ENCODE results near the gene GOPC. TPM values are rescaled to one million over a fixed set of nuclear protein-coding genes. Genes with fewer than 3 reads are reported as not detected.
"Not testable (repeated sequence)": the region's sequence is repeated elsewhere in the genome, so short reads cannot be mapped to it uniquely, and the experiment has no call there.

The GOPC gene
- total and polyA plus RNA-seq, 2 experiments from 2014 or later, result 15.5 to 26.4 TPM

DNA sequence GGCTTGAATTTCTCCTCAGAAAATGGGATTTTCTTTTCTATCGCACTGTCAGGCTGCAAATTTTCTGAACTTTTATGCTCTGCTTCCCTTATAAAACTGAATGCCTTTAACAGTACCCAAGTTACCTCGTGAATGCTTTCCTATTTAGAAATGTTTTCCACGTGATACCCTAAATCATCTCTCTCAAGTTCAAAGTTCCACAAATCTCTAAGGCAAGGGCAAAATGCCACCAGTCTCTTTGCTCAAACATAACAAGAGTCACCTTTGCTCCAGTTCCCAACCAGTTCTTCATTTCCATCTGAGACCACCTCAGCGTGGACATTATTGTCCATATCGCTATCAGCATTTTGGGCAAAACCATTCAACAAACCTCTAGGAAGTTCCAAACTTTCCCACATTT lies 84.3 kb downstream of the GOPC start:
- H3K4me3 Mint-ChIP-seq; DNase-seq (ENCODE audit: low spot score): not testable (repeated sequence)

DNA sequence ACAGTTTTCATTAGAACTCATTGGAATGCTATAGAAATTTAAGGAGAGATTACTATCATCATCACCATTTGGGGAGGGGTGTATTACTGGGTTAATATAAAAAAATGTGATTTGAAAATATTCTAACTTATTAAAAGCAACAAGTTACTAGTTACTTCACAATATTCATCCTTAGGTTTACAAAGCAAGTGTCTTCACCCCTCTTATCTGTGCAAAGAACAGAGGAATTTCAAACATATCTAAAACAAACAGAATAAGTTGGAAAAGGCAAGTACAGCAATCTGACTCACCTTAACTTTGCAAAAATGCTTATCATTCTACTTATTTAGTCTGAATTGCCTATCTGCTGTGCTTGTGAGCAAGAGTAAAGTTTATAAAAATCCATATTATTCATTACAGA lies 87.0 kb downstream of the GOPC start:
- H3K79me2 ChIP-seq (replicated peaks; ENCODE audit: insufficient read depth), result no peaks in the 10 kb centered on the region
- no peaks in the 10 kb centered on the region for H4K20me1 ChIP-seq (replicated peaks; ENCODE audit: insufficient read depth)
- H3K36me3 ChIP-seq (ENCODE audit: insufficient read depth), result no peaks in the 10 kb centered on the region
- 0 out of 2 replicates have a peak, but pooled peaks cover 7% of the 10 kb centered on the region for H3K9me2 ChIP-seq (ENCODE audit: insufficient read depth)
- no peaks in the 10 kb centered on the region for H3K9me3 Mint-ChIP-seq
- DNase-seq (ENCODE audit: low spot score), result no peak
- no peak overlapping the region for H3K27ac ChIP-seq (ENCODE audit: low read depth)
- 0 out of 2 replicates have a peak, but pooled peaks cover 6% of the 10 kb centered on the region for H3K4me1 ChIP-seq (ENCODE audit: insufficient read depth)
- H2AFZ ChIP-seq, result no peak overlapping the region
- no peak overlapping the region for H3K4me3 Mint-ChIP-seq
- no peaks in the 10 kb centered on the region for H3K27me3 Mint-ChIP-seq (ENCODE audit: insufficient read depth, low read depth, poor library complexity)
- peaks cover 2% of the 10 kb centered on the region; the same call in 1 of the 3 replicates for H3K36me3 Mint-ChIP-seq (ENCODE audit: low read depth)
- H3K27ac Mint-ChIP-seq, result no peak overlapping the region
- peaks cover 5% of the 10 kb centered on the region; the same call in 2 of the 3 replicates for H3K4me1 Mint-ChIP-seq
- H3K4me2 ChIP-seq, result no peak overlapping the region
- H3K27me3 ChIP-seq (ENCODE audit: insufficient read depth), result no peaks in the 10 kb centered on the region
- ATAC-seq, result no peak
- no peak overlapping the region for H3K4me3 ChIP-seq
- H3F3A ChIP-seq (replicated peaks; ENCODE audit: low read depth), result no peaks in the 10 kb centered on the region
- TF ChIP-seq, protein P1, sequence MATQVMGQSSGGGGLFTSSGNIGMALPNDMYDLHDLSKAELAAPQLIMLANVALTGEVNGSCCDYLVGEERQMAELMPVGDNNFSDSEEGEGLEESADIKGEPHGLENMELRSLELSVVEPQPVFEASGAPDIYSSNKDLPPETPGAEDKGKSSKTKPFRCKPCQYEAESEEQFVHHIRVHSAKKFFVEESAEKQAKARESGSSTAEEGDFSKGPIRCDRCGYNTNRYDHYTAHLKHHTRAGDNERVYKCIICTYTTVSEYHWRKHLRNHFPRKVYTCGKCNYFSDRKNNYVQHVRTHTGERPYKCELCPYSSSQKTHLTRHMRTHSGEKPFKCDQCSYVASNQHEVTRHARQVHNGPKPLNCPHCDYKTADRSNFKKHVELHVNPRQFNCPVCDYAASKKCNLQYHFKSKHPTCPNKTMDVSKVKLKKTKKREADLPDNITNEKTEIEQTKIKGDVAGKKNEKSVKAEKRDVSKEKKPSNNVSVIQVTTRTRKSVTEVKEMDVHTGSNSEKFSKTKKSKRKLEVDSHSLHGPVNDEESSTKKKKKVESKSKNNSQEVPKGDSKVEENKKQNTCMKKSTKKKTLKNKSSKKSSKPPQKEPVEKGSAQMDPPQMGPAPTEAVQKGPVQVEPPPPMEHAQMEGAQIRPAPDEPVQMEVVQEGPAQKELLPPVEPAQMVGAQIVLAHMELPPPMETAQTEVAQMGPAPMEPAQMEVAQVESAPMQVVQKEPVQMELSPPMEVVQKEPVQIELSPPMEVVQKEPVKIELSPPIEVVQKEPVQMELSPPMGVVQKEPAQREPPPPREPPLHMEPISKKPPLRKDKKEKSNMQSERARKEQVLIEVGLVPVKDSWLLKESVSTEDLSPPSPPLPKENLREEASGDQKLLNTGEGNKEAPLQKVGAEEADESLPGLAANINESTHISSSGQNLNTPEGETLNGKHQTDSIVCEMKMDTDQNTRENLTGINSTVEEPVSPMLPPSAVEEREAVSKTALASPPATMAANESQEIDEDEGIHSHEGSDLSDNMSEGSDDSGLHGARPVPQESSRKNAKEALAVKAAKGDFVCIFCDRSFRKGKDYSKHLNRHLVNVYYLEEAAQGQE (IDR thresholded peaks at IDR 0.05; ENCODE audit: unreplicated experiment), result no peak
- no peak for TF ChIP-seq ZNF114 (CRISPR knock-in tag; IDR thresholded peaks at IDR 0.05)
- no peak for TF ChIP-seq ZNF331 (CRISPR knock-in tag; IDR thresholded peaks at IDR 0.05; ENCODE audit: low read depth)
- no peak for TF ChIP-seq NANOG (IDR thresholded peaks at IDR 0.05; ENCODE audit: borderline replicate concordance)
- TF ChIP-seq, protein P2, sequence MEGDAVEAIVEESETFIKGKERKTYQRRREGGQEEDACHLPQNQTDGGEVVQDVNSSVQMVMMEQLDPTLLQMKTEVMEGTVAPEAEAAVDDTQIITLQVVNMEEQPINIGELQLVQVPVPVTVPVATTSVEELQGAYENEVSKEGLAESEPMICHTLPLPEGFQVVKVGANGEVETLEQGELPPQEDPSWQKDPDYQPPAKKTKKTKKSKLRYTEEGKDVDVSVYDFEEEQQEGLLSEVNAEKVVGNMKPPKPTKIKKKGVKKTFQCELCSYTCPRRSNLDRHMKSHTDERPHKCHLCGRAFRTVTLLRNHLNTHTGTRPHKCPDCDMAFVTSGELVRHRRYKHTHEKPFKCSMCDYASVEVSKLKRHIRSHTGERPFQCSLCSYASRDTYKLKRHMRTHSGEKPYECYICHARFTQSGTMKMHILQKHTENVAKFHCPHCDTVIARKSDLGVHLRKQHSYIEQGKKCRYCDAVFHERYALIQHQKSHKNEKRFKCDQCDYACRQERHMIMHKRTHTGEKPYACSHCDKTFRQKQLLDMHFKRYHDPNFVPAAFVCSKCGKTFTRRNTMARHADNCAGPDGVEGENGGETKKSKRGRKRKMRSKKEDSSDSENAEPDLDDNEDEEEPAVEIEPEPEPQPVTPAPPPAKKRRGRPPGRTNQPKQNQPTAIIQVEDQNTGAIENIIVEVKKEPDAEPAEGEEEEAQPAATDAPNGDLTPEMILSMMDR (conservative IDR thresholded peaks at IDR 0.05; ENCODE audit: low read depth in 2 of 2), result no peak
- TF ChIP-seq EZH2phosphoT487 (IDR thresholded peaks at IDR 0.05; ENCODE audit: unreplicated experiment), result no peak
- TF ChIP-seq, protein P3, sequence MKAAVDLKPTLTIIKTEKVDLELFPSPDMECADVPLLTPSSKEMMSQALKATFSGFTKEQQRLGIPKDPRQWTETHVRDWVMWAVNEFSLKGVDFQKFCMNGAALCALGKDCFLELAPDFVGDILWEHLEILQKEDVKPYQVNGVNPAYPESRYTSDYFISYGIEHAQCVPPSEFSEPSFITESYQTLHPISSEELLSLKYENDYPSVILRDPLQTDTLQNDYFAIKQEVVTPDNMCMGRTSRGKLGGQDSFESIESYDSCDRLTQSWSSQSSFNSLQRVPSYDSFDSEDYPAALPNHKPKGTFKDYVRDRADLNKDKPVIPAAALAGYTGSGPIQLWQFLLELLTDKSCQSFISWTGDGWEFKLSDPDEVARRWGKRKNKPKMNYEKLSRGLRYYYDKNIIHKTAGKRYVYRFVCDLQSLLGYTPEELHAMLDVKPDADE (IDR thresholded peaks at IDR 0.05), result no peak
- TF ChIP-seq, protein P4, sequence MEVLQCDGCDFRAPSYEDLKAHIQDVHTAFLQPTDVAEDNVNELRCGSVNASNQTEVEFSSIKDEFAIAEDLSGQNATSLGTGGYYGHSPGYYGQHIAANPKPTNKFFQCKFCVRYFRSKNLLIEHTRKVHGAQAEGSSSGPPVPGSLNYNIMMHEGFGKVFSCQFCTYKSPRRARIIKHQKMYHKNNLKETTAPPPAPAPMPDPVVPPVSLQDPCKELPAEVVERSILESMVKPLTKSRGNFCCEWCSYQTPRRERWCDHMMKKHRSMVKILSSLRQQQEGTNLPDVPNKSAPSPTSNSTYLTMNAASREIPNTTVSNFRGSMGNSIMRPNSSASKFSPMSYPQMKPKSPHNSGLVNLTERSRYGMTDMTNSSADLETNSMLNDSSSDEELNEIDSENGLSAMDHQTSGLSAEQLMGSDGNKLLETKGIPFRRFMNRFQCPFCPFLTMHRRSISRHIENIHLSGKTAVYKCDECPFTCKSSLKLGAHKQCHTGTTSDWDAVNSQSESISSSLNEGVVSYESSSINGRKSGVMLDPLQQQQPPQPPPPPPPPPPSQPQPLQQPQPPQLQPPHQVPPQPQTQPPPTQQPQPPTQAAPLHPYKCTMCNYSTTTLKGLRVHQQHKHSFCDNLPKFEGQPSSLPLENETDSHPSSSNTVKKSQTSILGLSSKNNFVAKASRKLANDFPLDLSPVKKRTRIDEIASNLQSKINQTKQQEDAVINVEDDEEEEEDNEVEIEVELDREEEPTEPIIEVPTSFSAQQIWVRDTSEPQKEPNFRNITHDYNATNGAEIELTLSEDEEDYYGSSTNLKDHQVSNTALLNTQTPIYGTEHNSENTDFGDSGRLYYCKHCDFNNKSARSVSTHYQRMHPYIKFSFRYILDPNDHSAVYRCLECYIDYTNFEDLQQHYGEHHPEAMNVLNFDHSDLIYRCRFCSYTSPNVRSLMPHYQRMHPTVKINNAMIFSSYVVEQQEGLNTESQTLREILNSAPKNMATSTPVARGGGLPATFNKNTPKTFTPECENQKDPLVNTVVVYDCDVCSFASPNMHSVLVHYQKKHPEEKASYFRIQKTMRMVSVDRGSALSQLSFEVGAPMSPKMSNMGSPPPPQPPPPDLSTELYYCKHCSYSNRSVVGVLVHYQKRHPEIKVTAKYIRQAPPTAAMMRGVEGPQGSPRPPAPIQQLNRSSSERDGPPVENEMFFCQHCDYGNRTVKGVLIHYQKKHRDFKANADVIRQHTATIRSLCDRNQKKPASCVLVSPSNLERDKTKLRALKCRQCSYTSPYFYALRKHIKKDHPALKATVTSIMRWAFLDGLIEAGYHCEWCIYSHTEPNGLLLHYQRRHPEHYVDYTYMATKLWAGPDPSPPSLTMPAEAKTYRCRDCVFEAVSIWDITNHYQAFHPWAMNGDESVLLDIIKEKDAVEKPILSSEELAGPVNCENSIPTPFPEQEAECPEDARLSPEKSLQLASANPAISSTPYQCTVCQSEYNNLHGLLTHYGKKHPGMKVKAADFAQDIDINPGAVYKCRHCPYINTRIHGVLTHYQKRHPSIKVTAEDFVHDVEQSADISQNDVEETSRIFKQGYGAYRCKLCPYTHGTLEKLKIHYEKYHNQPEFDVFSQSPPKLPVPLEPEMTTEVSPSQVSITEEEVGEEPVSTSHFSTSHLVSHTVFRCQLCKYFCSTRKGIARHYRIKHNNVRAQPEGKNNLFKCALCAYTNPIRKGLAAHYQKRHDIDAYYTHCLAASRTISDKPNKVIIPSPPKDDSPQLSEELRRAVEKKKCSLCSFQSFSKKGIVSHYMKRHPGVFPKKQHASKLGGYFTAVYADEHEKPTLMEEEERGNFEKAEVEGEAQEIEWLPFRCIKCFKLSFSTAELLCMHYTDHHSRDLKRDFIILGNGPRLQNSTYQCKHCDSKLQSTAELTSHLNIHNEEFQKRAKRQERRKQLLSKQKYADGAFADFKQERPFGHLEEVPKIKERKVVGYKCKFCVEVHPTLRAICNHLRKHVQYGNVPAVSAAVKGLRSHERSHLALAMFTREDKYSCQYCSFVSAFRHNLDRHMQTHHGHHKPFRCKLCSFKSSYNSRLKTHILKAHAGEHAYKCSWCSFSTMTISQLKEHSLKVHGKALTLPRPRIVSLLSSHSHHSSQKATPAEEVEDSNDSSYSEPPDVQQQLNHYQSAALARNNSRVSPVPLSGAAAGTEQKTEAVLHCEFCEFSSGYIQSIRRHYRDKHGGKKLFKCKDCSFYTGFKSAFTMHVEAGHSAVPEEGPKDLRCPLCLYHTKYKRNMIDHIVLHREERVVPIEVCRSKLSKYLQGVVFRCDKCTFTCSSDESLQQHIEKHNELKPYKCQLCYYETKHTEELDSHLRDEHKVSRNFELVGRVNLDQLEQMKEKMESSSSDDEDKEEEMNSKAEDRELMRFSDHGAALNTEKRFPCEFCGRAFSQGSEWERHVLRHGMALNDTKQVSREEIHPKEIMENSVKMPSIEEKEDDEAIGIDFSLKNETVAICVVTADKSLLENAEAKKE (CRISPR knock-in tag; IDR thresholded peaks at IDR 0.05), result no peak
- no peak for TF ChIP-seq CREB1 (CRISPR knock-in tag; IDR thresholded peaks at IDR 0.05; ENCODE audit: low read depth)
- no peak for TF ChIP-seq EZH2 (IDR thresholded peaks at IDR 0.05; ENCODE audit: low read depth, unreplicated experiment)

More for the DNA sequence above, 84.3 kb downstream of the GOPC start:
- H3K9me3 Mint-ChIP-seq; H3K36me3 Mint-ChIP-seq (ENCODE audit: low read depth); H3K27me3 ChIP-seq (ENCODE audit: insufficient read depth); H2AFZ ChIP-seq; H3K4me1 ChIP-seq (ENCODE audit: insufficient read depth); H3K4me1 Mint-ChIP-seq; H3K79me2 ChIP-seq (replicated peaks; ENCODE audit: insufficient read depth); H3K27ac ChIP-seq (ENCODE audit: low read depth); H3K9me2 ChIP-seq (ENCODE audit: insufficient read depth); H3F3A ChIP-seq (replicated peaks; ENCODE audit: low read depth); ATAC-seq; H3K27me3 Mint-ChIP-seq (ENCODE audit: insufficient read depth, low read depth, poor library complexity); H4K20me1 ChIP-seq (replicated peaks; ENCODE audit: insufficient read depth); H3K4me2 ChIP-seq; H3K4me3 ChIP-seq; H3K27ac Mint-ChIP-seq; H3K36me3 ChIP-seq (ENCODE audit: insufficient read depth): not testable (repeated sequence)
